CD14-positive monocyte (primary cell): ENCODE results near the gene ZIC1. TPM values are rescaled to one million over a fixed set of nuclear protein-coding genes. Genes with fewer than 3 reads are reported as not detected.

ENCODE experiments used
- DNase-seq, 3 donors: peaks; one replicate each; pipeline ENCODE4 v3.0.0-alpha.2; 2011 to 2022
- H2AFZ ChIP-seq: 2 replicates; pipeline ENCODE4 v1.6.0; 2012; ENCODE audit warnings: mild to moderate bottlenecking, low read depth, low read length, inconsistent platforms; ENCODE audit not compliant: insufficient read depth, poor library complexity, severe bottlenecking
- H3K27ac ChIP-seq, 2 donors: 1 replicate in 1 of 2; 2 replicates in 1 of 2; pipeline ENCODE4 v1.5.1; 2012 to 2013; ENCODE audit warnings: low read length in 2 of 2, control low read depth in 1 of 2, inconsistent platforms in 1 of 2, low read depth in 1 of 2, mild to moderate bottlenecking in 1 of 2
- H3K27me3 ChIP-seq, 2 donors: one replicate each; pipeline versions ENCODE4 v1.6.0 to v1.6.1; 2011 to 2013; ENCODE audit warnings: low read length in 2 of 2; ENCODE audit not compliant: control insufficient read depth in 2 of 2, insufficient read depth in 2 of 2
- H3K36me3 ChIP-seq, 2 donors: replicated peaks in 1 of 2; 1 replicate in 1 of 2; 2 replicates in 1 of 2; pipeline versions ENCODE4 v1.5.1 to v1.6.1; 2012 to 2013; ENCODE audit warnings: low read length in 2 of 2, control low read depth in 1 of 2, inconsistent platforms in 1 of 2, mild to moderate bottlenecking in 1 of 2; ENCODE audit not compliant: insufficient read depth in 2 of 2, control insufficient read depth in 1 of 2
- H3K4me1 ChIP-seq, 2 donors: 1 replicate in 1 of 2; 2 replicates in 1 of 2; pipeline versions ENCODE4 v1.5.1 to v1.6.1; 2012 to 2013; ENCODE audit warnings: low read length in 2 of 2, control low read depth in 1 of 2, inconsistent platforms in 1 of 2, mild to moderate bottlenecking in 1 of 2, moderate library complexity in 1 of 2; ENCODE audit not compliant: insufficient read depth in 2 of 2, control insufficient read depth in 1 of 2
- H3K4me2 ChIP-seq: replicated peaks from 2 replicates; pipeline ENCODE3; 2012; ENCODE audit warnings: low read length, moderate library complexity, mild to moderate bottlenecking; ENCODE audit not compliant: poor library complexity, severe bottlenecking; ENCODE audit errors: extremely low read depth
- H3K4me3 ChIP-seq, 3 experiments: fragments of 200-600 bp in 1 of 3; sonication (generic) in 1 of 3; replicated peaks in 1 of 3; 1 replicate in 2 of 3; 2 replicates in 1 of 3; pipeline ENCODE4 v1.5.1; 2011 to 2013; ENCODE audit warnings: low read length in 3 of 3, mild to moderate bottlenecking in 3 of 3, control low read depth in 2 of 3, low read depth in 2 of 3, inconsistent platforms in 1 of 3, moderate library complexity in 1 of 3
- H3K79me2 ChIP-seq: 2 replicates; pipeline ENCODE4 v1.6.0; 2012; ENCODE audit warnings: mild to moderate bottlenecking, control low read depth, inconsistent platforms, low read length, moderate library complexity; ENCODE audit not compliant: insufficient read depth
- H3K9ac ChIP-seq: 2 replicates; pipeline ENCODE4 v1.6.0; 2017; ENCODE audit warnings: low read length, mild to moderate bottlenecking; ENCODE audit not compliant: insufficient read depth, poor library complexity, severe bottlenecking
- H3K9me3 ChIP-seq, 2 donors: replicated peaks in 1 of 2; 1 replicate in 1 of 2; 2 replicates in 1 of 2; pipeline versions ENCODE4 v1.5.1 to v1.6.1; 2012 to 2013; ENCODE audit warnings: low read length in 2 of 2, control low read depth in 1 of 2; ENCODE audit not compliant: control insufficient read depth in 1 of 2, insufficient read depth in 1 of 2
- H4K20me1 ChIP-seq: 2 replicates; pipeline ENCODE4 v1.6.0; 2012; ENCODE audit warnings: mild to moderate bottlenecking, low read length, control low read depth, moderate library complexity; ENCODE audit not compliant: insufficient read depth
- H3K27ac Mint-ChIP-seq, 7 donors: one replicate each; pipeline ENCODE4 v1.8.0; 2020; ENCODE audit warnings: mild to moderate bottlenecking in 7 of 7, mixed read lengths in 7 of 7, moderate library complexity in 6 of 7, inconsistent platforms in 2 of 7
- H3K27me3 Mint-ChIP-seq, 3 donors: one replicate each; pipeline ENCODE4 v1.8.0; 2021 to 2022; ENCODE audit warnings: low read depth in 3 of 3, mild to moderate bottlenecking in 3 of 3, mixed read lengths in 3 of 3, moderate library complexity in 3 of 3, inconsistent platforms in 1 of 3
- H3K36me3 Mint-ChIP-seq, 2 donors: one replicate each; pipeline ENCODE4 v1.8.0; 2020; ENCODE audit warnings: mixed read lengths in 2 of 2, inconsistent platforms in 1 of 2, mild to moderate bottlenecking in 1 of 2
- H3K4me1 Mint-ChIP-seq: one replicate; pipeline ENCODE4 v1.8.0; 2020; ENCODE audit warnings: mild to moderate bottlenecking, mixed read lengths
- H3K4me3 Mint-ChIP-seq, 2 donors: one replicate each; pipeline ENCODE4 v1.8.0; 2020; ENCODE audit warnings: mild to moderate bottlenecking in 2 of 2, mixed read lengths in 2 of 2, moderate library complexity in 1 of 2
- H3K9me3 Mint-ChIP-seq, 7 donors: one replicate each; pipeline ENCODE4 v1.8.0; 2020 to 2022; ENCODE audit warnings: mixed read lengths in 7 of 7, mild to moderate bottlenecking in 6 of 7, moderate library complexity in 6 of 7, inconsistent platforms in 2 of 7
- WGBS: methylation state at CpG from one replicate; pipeline ENCODE4 v1.1.5; 2013; ENCODE audit warnings: missing lambda C conversion rate; ENCODE audit not compliant: insufficient coverage; 5-methylcytosine and 5-hydroxymethylcytosine counted together
- intact Hi-C, 2 donors: fragments of 100-400 bp; cut with micrococcal nuclease; formaldehyde crosslinking; loops; one replicate each; pipeline versions ENCODE4 v1.15.0 to v1.15.1; 2023
- polyA plus RNA-seq, 3 donors: library from polyadenylated mRNA; depleted of rRNA in 1 of 3; unstranded in 2 of 3; stranded (reverse) in 1 of 3; fragments of 300-500 nt in 2 of 3; fragments of >200 nt in 1 of 3; fragmentation: Illumina TruSeq in 2 of 3; gene quantifications; 1 replicate in 2 of 3; 2 replicates in 1 of 3; pipeline ENCODE4 v1.2.3, GENCODE V29; 2012 to 2021
- TF ChIP-seq, protein P1 (sequence below): fragments of 200-600 bp; IDR thresholded peaks from one replicate; pipeline ENCODE4 v1.8.0; 2022; ENCODE audit warnings: antibody characterized with exemption, mild to moderate bottlenecking

ZIC1 gene
- polyA plus RNA-seq, 3 donors: not detected

DNA sequence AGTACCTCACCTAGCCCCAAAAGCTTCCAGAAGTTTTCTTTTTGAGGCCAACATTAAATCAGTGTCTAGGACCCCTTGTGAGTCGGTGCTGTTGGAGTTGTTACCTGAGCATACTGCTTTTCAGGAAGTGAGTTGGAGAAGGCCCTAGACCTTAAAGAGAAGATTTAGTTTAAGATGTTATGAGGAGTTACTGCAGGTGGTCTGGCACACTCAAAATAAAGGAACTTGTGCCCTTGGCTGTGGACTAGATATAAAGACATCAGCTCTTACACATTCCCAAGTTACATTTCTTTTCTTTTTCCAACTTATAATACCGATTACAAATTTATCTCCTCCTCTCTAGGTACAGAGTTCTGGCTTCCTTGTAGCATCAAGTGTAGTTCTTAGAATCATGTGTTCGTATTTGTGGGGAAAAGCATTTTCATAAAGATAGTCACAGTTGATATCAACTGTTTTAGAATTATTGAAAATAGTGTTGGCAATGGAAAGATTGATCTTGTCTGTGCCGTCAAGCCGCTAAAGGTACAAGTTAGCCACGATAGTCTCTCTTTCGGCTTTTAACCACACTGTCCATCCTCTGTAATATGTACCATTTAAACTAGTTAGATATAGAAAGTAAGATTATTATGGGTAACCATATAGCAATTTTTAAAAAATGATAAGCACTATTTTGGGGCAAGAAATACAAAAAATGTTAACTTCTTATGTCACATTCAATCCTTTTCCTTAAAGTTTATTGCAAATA is 8.6 kb downstream of the ZIC1 start:
- Mint-ChIP-seq H3K36me3 (peaks cover 6 to 16% of the 10 kb centered on the region in 2 donors), H3K4me1 (peaks cover 15% of the 10 kb centered on the region), H3K27ac (no peak overlapping the region), H3K4me3 (peak overlapping the region in 1 of 2 donors; percentile 77), H3K27me3 (peaks cover 95 to 99% (median 98%) of the 10 kb centered on the region in 3 donors), H3K9me3 (peaks cover 8 to 62% (median 51%) of the 10 kb centered on the region in 7 donors)
- Histone ChIP-seq H3K27ac (no peak overlapping the region), H3K79me2 (no peaks in the 10 kb centered on the region), H3K9me3 (peaks cover 41 to 78% of the 10 kb centered on the region in 2 donors), H3K4me1 (peaks cover 0 to 5% of the 10 kb centered on the region in 2 donors), H3K4me3 (no peak overlapping the region), H4K20me1 (no peaks in the 10 kb centered on the region), H3K4me2 (no peak overlapping the region), H3K9ac (no peak overlapping the region), H3K36me3 (no peaks in the 10 kb centered on the region), H3K27me3 (peaks cover 93 to 99% of the 10 kb centered on the region in 2 donors), H2AFZ (no peak overlapping the region)
- WGBS: 11% methylated on average over 1 of the region's 7 CpGs
- TF ChIP-seq, protein P1, sequence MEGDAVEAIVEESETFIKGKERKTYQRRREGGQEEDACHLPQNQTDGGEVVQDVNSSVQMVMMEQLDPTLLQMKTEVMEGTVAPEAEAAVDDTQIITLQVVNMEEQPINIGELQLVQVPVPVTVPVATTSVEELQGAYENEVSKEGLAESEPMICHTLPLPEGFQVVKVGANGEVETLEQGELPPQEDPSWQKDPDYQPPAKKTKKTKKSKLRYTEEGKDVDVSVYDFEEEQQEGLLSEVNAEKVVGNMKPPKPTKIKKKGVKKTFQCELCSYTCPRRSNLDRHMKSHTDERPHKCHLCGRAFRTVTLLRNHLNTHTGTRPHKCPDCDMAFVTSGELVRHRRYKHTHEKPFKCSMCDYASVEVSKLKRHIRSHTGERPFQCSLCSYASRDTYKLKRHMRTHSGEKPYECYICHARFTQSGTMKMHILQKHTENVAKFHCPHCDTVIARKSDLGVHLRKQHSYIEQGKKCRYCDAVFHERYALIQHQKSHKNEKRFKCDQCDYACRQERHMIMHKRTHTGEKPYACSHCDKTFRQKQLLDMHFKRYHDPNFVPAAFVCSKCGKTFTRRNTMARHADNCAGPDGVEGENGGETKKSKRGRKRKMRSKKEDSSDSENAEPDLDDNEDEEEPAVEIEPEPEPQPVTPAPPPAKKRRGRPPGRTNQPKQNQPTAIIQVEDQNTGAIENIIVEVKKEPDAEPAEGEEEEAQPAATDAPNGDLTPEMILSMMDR: no peak
- DNase-seq: no peak
- intact Hi-C loops: no loop called here

- no peak overlapping the region for H3K9ac ChIP-seq
- peaks cover 0 to 1% of the 10 kb centered on the region in 2 donors for H3K4me1 ChIP-seq
- peaks cover 93 to 99% of the 10 kb centered on the region in 2 donors for H3K27me3 ChIP-seq
- peaks cover 95 to 99% (median 98%) of the 10 kb centered on the region in 3 donors for H3K27me3 Mint-ChIP-seq
- H3K9me3 Mint-ChIP-seq: peaks cover 11 to 63% (median 53%) of the 10 kb centered on the region in 7 donors
- H3K27ac ChIP-seq: no peak overlapping the region
- TF ChIP-seq, protein P1: no peak
- no peak overlapping the region for H3K4me3 ChIP-seq
- DNase-seq: no peak
- peaks cover 41 to 78% of the 10 kb centered on the region in 2 donors for H3K9me3 ChIP-seq
- peak overlapping the region in 1 of 2 donors; percentile 77 for H3K4me3 Mint-ChIP-seq
- intact Hi-C loops: no loop called here
- H4K20me1 ChIP-seq: no peaks in the 10 kb centered on the region
- WGBS: 20% methylated on average over 1 of the region's 4 CpGs
- peaks cover 11% of the 10 kb centered on the region for H3K4me1 Mint-ChIP-seq
- no peaks in the 10 kb centered on the region for H3K79me2 ChIP-seq
- H3K36me3 ChIP-seq: no peaks in the 10 kb centered on the region
- H3K27ac Mint-ChIP-seq: no peak overlapping the region
- H3K4me2 ChIP-seq: no peak overlapping the region
- no peak overlapping the region for H2AFZ ChIP-seq
- H3K36me3 Mint-ChIP-seq: peaks cover 8 to 13% of the 10 kb centered on the region in 2 donors
Measured at GRCh38 chr3:147418371-147418781, 9.2 kb downstream of the ZIC1 start.
